Astrocyte of the cerebellum (primary cell): Measurements from ENCODE around the gene PIGL.

ENCODE experiments used
- DNase-seq: peaks from one replicate; pipeline ENCODE4 v3.0.0-alpha.2; 2011; ENCODE audit warnings: low read depth
- H3K4me3 ChIP-seq: 2 replicates; pipeline ENCODE4 v1.5.1; 2011; ENCODE audit warnings: mild to moderate bottlenecking, low read depth, low read length, moderate library complexity
- in situ Hi-C: cut with HindIII; loops from 2 replicates; pipeline ENCODE4 v1.10.0; 2017; ENCODE audit warnings: low sequenced_read_pairs
- TF ChIP-seq, protein P1 (sequence below): IDR thresholded peaks from 2 replicates; pipeline ENCODE4 v1.5.1; 2012; ENCODE audit warnings: low read length, low read depth, moderate library complexity, mild to moderate bottlenecking; ENCODE audit errors: missing control alignments

Gene PIGL

DNA sequence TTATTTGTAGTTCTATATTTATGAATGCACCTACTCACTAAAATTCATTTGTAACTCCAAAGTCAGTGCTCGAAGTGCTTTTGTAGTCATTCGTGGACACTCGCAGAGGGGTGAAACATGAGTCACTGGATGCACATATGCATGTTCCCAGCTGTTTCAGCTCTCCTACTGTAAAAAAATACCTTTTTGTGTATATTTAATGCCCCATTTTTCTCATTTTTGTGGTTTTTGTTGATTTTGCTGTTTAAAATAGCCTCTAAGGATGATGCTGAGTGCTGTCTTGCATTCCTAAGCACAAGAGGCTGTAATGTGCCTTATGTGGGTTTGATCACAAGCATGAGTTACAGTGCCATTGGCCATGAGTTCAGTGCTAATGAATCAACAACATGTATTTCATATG, 105.6 kb downstream of the PIGL start:
- in situ Hi-C loops: no loop called here
- DNase-seq: peak; percentile 40
- no peak overlapping the region for H3K4me3 ChIP-seq
- TF ChIP-seq, protein P1, sequence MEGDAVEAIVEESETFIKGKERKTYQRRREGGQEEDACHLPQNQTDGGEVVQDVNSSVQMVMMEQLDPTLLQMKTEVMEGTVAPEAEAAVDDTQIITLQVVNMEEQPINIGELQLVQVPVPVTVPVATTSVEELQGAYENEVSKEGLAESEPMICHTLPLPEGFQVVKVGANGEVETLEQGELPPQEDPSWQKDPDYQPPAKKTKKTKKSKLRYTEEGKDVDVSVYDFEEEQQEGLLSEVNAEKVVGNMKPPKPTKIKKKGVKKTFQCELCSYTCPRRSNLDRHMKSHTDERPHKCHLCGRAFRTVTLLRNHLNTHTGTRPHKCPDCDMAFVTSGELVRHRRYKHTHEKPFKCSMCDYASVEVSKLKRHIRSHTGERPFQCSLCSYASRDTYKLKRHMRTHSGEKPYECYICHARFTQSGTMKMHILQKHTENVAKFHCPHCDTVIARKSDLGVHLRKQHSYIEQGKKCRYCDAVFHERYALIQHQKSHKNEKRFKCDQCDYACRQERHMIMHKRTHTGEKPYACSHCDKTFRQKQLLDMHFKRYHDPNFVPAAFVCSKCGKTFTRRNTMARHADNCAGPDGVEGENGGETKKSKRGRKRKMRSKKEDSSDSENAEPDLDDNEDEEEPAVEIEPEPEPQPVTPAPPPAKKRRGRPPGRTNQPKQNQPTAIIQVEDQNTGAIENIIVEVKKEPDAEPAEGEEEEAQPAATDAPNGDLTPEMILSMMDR: no peak

DNA sequence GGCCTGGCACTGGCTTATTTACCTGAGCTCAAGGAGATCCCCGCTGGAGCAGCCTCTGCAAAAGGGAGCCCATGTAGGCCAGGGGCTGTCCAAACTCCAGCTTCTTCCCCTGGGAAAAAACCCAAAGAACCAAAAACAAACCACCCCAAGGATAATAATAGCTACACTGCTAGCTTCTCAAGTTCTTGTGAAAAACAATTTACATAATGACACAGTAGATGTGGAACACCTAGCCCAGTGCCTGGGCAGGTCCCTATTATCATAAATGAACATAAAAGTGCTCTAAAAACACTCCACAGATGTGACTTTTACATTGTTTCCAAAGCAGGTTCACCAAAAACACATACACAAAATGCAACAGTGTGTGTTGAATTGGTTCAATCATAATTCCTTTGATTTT, 109.0 kb downstream of the PIGL start:
- TF ChIP-seq, protein P1: no peak
- DNase-seq: no peak
- H3K4me3 ChIP-seq: no peak overlapping the region
- in situ Hi-C loops: no loop called here

DNA sequence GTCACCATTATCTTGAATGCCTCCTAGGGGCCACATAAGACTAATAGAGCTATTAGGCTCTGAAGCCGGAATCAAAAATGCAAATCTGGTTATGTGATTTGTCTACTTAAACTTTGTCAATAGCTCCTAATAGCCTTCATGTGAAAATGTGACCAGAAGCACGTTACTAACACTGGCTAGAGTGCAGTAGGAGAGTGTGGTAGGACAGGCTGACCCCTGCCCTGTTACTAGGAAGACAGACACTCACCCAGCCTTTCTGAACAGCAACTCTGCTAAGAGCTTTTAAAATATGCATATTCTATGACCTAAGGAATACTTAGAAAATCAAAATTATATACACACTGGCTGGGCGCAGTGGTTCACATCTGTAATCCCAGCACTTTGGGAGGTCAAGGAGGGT, 110.0 kb downstream of the PIGL start:
- no peak overlapping the region for H3K4me3 ChIP-seq
- DNase-seq: no peak
- in situ Hi-C loops: no loop called here
- TF ChIP-seq, protein P1: no peak

DNA sequence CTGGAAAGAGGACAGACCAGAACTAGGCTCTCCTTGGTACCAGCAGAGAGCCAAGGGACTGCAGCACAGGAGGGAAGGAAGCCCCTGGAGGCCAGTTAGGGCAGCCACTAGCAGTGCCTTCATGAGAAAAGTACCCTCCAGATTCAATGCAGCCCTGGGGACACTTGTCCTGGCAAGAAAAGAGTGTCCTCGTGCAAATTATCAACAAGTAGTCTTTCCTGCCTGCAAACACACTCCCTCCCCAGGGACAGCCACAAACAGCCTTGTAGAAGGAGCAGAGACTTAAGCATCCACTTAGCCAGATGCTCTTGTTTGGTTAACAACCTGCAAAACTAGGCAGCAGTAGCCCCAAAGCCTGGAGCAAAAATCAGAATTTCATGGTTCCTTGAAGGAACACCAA, 112.0 kb downstream of the PIGL start:
- in situ Hi-C loops: no loop called here
- TF ChIP-seq, protein P1: peak; percentile 24
- DNase-seq: no peak

DNA sequence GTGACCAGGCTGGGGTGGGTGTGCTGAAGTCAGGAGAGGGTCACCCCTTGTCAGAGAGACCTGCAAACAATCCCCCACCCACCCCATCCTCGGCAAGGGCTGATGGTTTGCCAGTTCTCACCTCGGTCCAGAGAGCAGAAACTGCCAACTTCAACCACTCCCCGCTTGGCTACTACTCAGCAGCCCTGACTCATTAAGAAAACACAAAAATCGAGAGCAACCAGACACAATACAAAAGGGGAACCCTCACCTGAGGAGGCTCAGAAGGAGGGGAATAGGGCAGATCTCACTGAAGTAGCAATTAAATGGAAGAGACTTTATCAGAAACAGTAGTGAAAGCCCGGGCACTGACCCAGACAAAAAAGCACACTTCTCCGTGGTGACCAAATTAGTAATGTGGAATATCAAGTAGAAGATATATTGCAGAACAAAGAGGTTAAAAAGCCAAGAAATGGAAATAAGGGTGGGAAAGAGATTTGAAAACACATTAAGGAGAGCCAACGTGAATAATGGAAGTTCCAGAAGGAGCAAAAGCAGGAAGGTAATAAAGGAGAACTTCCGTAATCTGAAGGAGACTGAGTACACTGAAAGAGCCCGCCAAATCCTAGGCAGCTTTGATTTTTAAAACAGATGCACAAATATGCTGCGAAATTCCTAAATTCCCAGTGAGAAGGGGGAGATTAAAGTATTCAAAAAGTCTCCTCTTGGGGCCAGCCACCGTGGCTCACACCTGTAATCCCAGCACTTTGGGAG, 112.7 kb downstream of the PIGL start:
- in situ Hi-C loops: no loop called here
- peak overlapping the region; percentile 9 for H3K4me3 ChIP-seq
- peak; percentile 63 for DNase-seq
- TF ChIP-seq, protein P1: no peak

More for the DNA sequence above, 112.0 kb downstream of the PIGL start:
- H3K4me3 ChIP-seq: no peak overlapping the region

DNA sequence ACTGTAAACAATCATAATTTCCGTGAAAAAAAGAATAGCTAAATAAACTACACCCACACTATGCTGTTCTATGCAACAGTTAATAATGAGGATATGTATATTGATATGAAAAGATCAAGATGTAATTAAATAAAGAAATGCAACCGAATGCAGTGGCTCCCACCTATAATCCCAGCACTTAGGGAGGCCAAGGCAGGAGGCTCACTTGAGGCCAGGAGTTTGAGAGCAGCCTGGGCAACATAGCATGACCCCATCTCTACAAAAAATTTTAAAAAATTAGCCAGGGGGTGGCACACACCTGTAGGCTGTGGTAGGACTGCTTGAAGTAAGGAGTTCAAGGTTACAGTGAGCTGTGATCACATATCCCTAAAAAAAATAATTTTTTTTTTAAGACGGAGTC, 121.4 kb downstream of the PIGL start:
- in situ Hi-C loops: no loop called here
- DNase-seq: no peak
- TF ChIP-seq, protein P1: no peak
- H3K4me3 ChIP-seq: no peak overlapping the region

DNA sequence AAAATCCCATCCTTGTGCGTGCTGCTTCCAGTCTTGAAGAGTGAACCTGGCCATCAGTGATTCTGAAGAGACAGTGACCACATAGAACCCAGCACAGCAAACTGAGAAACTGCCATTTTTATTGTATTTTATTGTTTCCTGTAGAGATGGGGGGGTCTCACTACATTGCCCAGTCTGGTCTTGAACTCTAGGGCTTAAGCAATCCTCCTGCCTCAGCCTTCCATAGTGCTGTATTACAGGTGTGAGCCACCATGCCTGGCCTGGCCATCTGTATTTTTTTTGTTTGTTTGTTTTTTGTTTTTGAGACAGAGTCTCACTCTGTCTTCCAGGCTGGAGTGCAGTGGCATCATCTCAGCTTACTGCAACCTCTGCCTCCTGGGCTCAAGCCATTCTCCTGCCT, 122.4 kb downstream of the PIGL start:
- H3K4me3 ChIP-seq: no peak overlapping the region
- in situ Hi-C loops: no loop called here
- TF ChIP-seq, protein P1: no peak
- no peak for DNase-seq
